ENCODE data around the gene BLVRB. TPM values are rescaled to one million over a fixed set of nuclear protein-coding genes. Genes with fewer than 3 reads are reported as not detected.

The BLVRB gene
- 56.2 and 67.8 TPM in 2 replicates for total RNA-seq

DNA sequence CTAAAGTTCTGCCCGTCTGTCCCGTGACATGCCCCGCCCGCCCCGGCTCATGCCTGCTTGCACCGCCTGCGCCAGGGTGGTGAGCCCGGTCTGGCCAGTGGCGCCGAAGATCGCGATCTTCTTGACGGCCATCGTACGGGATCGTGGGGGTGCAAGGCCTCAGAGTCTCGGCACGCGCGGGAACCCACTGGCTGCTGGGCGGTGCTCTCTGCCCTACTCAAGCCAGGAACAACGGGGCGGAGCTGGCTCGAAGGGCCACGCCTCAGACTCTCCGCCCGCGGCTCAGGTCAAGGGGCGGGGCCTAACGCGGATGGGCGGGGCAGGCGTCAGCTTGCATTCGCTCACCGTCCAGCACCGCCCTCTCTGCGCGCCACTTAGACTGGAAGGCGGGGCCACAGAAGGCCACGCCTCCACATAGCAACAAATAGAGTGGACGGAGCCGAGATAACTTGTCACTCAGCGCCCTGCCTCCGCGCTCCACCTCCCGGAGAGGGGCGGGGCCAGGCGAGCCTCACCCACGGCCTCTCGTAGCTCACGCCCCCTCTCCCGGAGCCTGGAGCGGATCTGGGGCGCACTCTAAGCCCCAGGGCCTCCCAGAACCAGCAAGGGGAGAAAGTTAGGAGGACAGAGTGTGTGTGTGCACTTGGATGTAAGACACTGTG, at the start of gene BLVRB:
Gene BLVRB, minus strand, starts transcription at position 189 of the 662 bp plus-strand sequence. Its CDS starts 57 bp downstream, at position 132.

DNA sequence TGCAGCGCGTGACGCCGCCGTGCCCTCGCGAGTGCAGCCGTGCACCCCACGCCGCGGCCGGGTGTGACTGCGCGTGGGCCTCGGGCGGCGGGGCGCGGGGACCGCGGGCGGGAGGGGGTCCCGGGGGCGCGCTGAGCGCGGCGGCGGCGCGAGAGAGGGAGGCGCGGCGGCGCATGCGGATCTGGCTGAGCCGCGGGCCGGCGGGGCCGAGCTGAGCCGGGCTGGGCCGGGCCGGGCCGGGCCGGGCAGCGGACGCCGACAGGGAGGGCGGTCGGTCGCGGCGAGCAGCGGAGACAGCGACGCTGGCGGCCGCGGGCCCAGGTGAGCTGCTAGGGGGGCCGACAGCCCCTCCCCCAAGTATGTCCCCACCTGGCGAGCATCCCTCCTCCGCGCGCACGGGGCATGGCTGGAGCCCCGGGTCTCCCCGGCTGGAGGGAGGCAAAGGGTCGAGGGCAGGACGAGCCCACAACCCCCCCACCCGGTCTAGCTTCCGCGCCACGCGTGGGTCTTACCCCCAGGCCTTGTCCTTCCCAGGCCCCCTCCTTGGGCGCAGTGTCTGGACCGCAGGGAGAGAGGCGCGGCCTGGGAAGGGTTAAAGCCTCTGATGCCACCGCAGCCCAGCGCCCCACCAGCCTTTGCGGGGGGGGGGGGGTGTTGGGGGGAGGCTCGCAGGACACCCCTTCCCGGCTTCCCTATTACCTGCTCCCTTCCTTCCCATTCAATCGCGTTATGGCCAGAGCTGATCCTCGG, 1.6 kb upstream of the BLVRB start, which contains the start of gene SPTBN4:
Gene SPTBN4, plus strand, starts transcription at position 17 of the 750 bp plus-strand sequence. CDS start 5,621 bp downstream, outside the sequence.

DNA sequence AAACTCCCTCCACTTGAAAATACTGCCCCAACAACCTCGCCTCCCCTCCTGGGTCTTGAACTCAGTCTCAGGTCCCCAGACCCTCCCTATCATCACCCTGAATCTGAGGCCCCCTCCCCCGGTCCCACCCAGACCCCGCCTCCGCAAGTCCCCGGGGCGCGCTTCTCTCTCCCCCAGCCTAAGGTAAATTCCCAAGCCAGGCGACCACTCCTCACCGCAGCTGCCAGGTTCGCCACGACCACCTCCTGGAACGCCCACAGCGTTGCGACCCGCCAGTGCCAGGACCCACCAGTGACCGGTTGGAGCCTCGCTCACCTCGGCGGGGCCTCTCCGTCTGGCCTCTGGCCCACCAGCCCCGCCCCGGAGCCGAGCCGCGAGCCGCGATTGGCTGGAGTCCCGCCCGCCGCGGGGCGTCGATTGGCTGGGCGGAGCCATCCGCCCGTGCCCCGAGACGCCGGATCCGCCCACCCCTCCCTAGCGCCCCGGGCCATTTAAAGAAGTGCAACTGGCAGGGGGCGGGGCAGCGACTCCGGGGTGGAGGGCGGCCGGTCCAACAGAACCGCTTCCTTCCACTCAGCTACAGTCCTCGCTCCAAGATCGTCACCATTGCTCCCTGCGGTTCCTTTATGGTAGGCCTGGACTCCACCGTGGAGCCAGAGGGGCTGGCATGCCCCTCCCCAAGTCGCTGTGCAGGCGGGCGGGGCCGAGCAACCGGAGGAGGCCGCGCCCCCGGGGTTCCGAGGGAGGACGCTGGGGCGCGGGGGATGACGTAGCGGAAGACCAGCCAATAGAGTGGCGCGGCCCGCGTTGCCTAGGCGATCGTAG, 21.3 kb downstream of the BLVRB start, which contains the start of gene SERTAD3:
Gene SERTAD3, minus strand, starts transcription at position 336 of the 825 bp plus-strand sequence. CDS start 2,255 bp downstream, outside the sequence.

DNA sequence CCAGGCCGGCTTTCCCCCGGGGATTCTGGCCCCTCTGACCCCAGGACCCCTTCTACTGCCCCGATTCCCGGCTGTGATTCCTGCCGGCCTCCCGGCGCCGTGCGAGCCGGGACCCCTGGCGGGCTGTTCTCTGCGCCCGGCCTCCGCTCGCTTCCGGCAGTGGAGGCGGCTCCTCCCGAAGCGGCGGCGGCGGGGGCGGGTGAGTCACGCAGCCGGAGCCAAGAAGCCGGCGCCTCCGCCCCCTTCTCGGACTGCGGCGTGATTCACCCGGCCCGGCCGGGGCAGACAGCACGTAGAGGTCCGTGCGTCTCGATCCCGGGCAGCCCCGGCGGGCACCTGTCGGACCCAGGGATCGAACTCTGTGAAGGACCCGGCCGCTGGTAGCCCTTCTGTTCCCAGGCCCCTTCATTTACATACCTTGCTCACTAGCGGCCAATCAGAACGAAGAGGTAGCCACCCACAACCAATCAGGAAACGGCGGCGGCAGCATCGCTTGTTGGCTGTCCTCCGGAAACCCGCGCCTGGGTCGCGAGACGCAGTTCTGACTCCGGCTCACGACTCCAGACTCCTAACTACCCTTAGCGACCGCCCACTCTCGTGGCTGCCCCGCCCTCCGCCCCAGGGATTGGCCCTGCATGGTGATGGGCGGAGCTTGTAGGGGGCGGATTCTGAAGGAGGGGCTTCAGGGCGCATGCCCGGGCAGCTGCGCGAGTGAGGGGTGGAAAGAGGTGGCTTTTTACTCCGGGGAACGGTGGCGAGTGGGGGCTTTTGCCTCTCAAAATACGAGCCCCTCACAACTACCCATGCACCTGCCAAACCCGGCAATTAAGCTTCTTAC, 39.9 kb downstream of the BLVRB start, which contains the start of gene SERTAD1:
Gene SERTAD1, minus strand, starts transcription at position 543 of the 838 bp plus-strand sequence. CDS start 2,446 bp downstream, outside the sequence.

DNA sequence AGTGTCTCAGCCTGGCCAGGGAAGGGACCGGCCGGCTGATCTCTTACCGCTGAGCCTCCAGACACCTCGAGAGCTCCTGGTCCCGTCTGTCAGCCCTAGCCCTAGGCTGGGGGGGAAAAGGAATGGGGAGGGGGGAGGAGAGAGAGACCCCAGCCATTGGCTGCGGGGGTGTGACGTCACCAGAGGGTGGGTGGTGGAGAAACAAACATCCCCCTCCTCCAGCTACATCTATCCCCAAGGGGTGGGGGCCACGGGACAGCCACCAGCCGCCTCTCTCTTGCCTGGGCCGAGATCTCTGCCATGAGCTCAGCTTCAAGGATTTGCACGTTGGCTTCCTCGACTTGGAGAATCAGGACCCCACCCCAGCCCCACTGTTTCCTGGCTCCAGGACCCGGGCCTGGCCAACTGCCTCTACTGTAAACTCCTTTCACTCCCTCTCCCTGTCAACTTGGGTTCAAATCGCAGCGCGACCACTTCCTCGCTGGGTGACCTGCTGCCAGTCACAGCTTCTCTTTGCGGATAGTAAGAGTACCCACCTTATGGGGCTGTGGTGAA, 52.2 kb downstream of the BLVRB start, which contains the start of gene PRX:
Gene PRX, minus strand, starts transcription at position 88 of the 555 bp plus-strand sequence. CDS start 5,446 bp downstream, outside the sequence.

Other genes with a start within 250 kb of the BLVRB start
- gene TTC9B, start 247.4 kb downstream of the BLVRB start, total RNA-seq, result not detected in 2 replicates
- 0.09 TPM in 1 of 2 replicates, not detected in the other for gene CCNP, start 239.1 kb downstream of the BLVRB start, total RNA-seq
- gene AKT2, start 180.4 kb downstream of the BLVRB start, total RNA-seq, result 20.1 and 38.0 TPM in 2 replicates
- gene C19orf47, start 117.3 kb downstream of the BLVRB start, total RNA-seq, result 4.3 and 4.4 TPM in 2 replicates
- 92.4 and 132 TPM in 2 replicates for gene PLD3, start 117.0 kb downstream of the BLVRB start, total RNA-seq
- under 0.01 and 0.09 TPM in 2 replicates for gene HIPK4, start 75.6 kb downstream of the BLVRB start, total RNA-seq
- gene PRX, start 52.4 kb downstream of the BLVRB start, total RNA-seq, result 0.81 and 1.1 TPM in 2 replicates
- gene SERTAD1, start 39.8 kb downstream of the BLVRB start, total RNA-seq, result 18.1 and 23.8 TPM in 2 replicates
- gene SERTAD3, start 21.4 kb downstream of the BLVRB start, total RNA-seq, result 13.7 and 15.2 TPM in 2 replicates
- 0.09 and 0.28 TPM in 2 replicates for gene SPTBN4, start 1.3 kb upstream of the BLVRB start, total RNA-seq
- gene SHKBP1, start 111.1 kb upstream of the BLVRB start, total RNA-seq, result 23.8 and 25.1 TPM in 2 replicates
- 10.4 and 15.4 TPM in 2 replicates for gene LTBP4, start 135.6 kb upstream of the BLVRB start, total RNA-seq
- gene NUMBL, start 224.9 kb upstream of the BLVRB start, total RNA-seq, result 14.0 and 20.6 TPM in 2 replicates

All from endothelial cell of coronary artery (primary cell).